HG03045 (cell line): ENCODE measurements around the gene SLC38A2.

Experiments
- ATAC-seq: cut with Tn5 transposase; IDR thresholded peaks from one replicate; pipeline ENCODE4 v1.9.1; 2021; ENCODE audit warnings: mild to moderate bottlenecking, moderate library complexity; ENCODE audit not compliant: unreplicated experiment

Gene SLC38A2

DNA sequence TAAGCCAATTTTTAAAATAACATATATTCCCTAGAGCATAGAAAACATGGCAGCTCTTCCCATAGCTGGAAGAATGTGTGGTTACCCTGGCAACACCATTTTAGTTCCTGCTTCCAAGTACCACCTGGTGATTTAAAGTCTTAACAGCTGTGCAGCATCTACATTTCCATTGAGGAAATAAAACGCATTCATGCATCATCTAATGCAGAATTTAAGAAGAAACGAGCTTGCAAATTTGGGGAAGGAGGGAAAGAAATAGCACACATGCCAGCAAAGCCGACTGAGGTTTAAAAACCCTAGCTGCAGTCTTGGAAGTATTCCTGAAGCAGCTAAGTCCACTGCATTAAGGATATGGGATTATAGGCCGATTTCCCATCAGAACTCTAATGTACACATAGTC lies 22.8 kb upstream of the SLC38A2 start:
- ATAC-seq = no peak

DNA sequence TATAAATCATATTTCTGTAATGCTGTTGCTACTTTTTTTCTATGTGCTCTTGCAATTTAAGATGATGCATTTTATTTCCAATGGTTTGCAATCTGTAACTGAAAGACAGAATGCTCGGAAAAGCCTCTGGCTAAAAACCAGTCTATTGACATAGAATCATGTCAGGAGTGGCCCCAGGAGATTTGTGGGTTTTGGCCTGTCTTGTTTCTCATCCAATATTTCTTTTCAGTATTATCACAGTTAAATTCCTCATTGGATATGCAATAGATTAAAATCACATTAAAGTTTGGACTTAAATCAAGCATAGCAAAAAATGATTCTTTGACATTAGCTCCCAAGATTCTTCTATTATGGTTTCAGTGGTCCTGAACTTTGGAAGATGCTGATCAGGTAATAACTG lies 19.1 kb upstream of the SLC38A2 start:
- ATAC-seq = no peak

DNA sequence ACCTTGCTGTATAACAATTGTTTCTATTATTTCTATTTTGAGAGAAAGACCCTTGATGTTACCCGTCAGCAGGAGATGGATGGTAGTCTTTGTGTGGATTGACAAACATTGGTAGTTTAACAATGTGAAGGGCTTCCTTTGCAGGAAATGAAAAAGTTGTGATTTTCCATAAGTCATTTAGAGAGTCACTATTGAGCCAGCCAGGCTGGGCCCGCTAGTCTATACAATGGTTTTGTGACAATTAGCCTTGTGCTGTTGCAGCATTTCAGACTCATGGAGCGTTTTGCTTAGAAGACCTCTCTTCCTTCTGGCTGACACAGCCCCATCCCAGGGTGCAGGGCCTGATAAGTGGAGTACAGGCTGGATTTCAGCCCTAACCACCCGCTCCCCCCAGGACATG lies 18.3 kb upstream of the SLC38A2 start:
- no peak for ATAC-seq

DNA sequence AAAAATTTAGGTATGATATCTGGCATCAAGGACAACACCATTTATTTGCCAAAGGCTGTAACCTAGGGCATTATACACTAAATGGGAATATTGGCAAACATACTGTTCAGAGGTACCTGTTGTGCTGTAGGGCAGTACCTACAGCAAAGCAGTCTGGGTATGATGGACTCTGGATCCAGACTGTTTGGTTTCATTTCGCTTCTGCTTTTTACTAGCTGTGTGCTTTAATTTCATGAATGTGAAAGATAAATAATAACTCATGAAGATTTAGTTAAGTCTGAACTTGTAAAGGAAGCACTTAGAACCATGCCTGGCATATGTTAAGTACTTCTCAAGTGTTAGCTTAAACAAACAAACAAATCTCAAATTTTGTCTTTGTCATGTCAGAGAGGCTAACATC lies 17.7 kb upstream of the SLC38A2 start:
- no peak for ATAC-seq

DNA sequence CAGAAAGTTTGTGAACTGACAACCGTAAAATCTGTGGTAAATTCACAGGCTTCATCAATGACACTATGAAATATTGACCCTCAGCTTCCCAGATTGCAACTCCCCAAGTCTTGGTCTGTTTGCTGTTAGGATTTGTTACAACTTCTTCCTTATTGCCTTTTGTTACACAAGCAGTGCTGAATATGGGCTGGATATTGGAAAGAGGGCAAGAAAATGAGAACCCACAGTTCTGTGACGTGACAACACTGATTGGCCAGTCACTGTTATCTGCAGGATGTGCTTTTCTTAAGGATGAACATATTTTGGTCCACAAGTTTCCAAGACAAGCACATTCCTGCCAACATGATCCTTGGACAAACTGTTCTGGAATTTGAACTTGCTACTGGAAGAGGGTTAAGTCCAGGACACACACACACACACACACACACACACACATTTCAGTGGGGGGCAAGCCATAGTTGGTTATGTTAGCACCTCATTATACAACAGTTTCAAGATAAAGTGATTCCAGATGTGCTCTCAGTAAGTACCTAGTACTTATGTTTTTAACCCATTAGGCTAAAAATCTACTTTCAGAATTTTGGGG lies 16.6 kb upstream of the SLC38A2 start:
- no peak for ATAC-seq

DNA sequence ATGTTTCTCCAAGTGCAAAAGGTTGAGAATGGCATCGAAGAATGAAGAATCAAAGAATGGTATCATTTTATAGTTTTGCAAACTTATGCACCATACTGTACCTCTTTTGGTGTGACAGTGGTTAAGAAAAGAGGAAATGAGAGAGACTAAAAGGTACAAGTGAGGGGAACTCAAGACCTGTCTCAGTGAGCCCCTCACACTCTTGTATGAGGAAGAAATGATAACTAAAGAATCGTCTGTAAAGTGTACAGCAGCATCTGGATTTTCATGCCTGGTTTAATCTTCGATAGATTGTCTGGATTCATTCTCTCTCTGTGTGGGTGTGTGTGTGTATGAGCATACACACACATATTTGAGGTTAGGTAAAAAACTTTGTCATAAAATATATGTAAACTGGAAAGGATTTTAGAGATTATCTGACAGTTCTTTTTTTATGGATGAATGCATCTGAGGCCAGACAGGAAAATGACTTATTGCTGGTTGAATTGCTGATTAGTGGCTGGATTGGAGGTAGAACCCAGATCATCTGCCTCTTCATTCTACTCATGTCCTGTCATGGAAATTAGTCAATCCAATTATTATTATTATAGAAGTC lies 16.0 kb upstream of the SLC38A2 start:
- ATAC-seq = peak; percentile 53

DNA sequence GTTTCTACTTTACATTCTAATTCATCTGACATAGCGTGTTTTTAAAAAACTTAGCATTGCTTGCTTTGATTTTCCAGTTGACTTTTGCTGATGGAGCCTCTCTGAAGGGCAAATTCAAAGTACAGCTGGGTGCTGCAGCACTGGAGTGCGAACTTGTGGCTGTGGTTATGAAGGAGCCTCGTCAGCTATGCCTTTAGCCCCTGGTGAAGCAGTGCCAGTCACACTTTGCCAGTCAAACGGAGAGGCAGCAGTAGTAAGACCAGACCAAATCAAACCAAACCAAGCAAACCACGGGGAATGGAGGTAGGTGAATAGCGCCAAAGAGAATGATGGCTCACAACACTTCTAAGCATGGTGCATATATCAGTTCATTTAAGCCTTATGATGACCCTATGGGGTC lies 15.1 kb upstream of the SLC38A2 start:
- no peak for ATAC-seq

DNA sequence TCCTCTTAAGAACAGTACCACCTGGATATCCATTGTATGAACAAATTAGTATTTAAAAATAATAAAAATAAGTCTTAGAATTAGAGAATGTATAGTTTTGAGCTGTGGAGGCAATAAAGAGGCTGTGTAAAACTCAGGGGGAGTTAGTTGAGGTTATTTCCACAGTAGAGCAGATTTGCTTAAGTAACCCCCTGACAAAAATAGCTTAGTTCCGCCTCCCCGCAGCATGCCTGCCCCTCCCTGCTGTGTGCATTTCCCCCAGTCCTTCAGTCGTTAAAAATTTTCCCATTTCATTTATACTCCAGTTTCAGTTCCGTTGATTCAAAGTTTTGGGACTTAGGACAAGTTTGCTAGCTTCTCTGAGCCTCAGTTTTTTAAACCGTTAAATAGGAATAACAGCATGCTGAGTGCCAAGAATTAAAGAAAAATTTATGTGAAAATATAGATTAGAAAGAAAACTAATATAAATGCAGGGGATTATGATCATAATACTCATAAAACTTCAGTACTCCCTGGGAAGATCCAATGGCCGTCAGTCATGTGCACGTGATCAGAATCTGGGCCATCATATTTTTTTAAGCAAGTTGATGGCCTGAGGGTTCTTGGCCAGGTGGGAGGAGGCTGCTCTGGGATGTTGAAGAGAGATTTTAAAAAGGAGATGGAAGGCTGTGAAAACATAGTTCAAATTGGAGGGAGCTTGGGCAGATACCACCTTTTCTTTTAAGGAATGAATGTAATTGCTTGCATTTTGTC lies 14.5 kb upstream of the SLC38A2 start:
- ATAC-seq = peak; percentile 16

DNA sequence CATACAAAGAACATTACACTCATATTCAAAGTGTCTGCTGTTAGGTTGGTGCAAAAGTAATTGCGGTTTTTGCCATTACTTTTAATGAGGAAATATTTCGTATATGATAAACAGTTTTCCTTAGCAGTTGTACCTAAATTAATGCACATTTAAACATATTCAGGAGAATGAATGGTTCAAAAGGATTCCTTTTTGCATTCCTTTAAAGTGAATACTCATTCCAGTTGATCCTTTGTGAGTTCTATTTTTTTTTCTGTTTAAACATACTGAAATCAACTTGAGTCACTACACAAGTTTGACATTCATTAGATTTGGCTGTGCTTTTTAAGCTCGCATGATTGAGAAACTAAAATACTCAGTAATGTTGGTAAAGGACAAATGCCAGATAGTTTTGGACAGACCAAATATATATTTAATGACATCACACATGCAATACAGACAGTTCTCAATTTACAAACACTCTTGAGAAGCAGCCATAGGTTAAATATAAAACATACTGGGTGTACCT lies 13.8 kb upstream of the SLC38A2 start:
- ATAC-seq = no peak

DNA sequence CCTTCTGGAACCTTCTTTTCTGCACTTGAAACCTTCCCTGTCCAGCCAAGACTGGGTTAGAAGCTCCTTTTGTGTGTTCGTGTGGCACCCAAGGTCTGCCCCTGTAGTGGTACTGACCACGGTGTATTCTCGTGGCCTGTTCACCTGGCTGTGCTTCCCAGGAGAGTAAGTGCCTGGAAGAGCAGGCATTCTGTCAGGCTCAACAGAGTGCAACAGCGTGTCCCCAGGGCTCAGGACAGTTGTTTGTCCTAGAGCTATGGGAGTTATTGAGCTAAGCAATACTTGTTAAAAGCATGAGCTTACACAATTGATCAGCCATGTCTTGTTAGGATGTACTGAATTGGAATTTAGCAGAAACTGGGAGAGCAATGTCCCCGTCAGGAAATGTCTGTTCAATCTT lies 12.9 kb upstream of the SLC38A2 start:
- no peak for ATAC-seq

DNA sequence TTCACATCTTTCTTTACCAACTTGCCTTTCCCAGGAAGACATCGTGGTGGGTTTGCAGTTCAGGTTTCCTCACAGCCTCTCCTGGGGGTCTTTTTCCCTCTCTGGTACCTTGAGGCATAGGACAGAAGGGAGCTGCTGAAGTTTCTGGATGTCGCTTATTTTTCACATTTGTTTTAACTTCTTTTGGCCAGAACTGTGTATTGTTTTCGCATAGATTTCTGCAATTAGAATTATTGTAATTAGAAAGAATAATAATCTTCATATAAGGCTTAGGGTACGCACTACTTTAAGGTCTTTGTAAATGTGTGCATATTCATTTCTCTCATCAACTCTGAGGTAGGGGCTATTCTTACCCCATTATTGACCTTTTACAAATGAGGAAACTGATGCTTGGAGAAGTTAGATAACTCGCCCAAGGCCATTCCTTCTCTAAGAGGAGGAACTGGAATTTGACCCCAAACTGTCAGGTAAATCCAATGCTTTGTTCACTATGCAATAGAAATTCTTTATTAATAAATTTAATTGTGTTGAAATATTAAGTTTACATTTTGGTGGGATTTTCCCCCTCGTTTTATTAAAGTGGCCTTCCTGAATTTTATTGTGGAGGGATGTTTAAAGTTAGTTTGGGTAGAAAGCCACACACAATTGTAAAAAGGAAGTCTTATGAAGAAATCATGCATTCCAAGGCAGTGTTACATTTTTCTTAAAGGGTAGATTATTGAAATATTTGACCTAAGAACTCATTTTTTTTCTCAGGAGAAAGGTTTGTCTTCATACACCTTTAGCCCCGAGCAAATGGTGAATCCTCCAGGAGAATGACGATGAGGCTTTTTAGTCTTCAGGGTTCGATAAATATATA lies 12.1 kb upstream of the SLC38A2 start:
- no peak for ATAC-seq

DNA sequence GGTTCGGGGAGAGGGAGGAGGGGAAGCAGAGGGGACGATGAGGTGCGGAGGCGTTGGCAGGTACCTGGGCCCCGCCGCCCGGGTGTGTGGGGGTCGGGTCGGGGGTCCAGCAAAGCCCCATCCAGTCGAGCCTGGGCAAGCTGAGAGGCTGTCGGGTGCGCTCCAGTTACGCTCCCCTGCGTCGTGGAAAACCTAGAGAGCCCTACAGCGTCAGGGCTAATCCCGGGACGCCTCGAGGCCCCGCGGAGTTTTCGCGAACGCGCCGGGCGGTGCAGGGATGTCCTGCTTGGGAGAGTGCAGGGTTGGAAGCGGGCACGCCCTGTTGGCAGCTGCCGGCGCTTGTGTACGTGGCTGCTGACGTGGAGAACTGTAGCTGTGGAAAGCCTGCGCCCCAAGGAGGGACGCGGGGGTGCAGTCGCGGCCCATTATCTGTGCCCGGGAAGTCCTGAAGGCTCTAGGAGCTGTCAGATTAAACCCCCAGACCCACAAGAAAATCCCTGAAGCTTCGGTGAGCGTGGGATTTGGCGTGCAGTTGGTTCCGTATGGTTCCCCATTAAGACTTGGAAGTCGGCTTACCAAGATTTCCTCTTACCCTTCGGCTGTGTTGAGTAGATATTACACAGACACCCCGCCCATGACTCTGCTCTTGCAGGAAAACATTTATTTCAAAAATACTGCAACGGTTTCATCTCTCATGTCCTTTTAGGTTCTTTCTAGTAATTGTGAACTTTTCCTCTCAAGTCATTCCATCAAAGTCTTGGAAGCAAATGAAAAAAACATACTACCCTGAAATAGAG lies 11.3 kb upstream of the SLC38A2 start:
- peak; percentile 45 for ATAC-seq

DNA sequence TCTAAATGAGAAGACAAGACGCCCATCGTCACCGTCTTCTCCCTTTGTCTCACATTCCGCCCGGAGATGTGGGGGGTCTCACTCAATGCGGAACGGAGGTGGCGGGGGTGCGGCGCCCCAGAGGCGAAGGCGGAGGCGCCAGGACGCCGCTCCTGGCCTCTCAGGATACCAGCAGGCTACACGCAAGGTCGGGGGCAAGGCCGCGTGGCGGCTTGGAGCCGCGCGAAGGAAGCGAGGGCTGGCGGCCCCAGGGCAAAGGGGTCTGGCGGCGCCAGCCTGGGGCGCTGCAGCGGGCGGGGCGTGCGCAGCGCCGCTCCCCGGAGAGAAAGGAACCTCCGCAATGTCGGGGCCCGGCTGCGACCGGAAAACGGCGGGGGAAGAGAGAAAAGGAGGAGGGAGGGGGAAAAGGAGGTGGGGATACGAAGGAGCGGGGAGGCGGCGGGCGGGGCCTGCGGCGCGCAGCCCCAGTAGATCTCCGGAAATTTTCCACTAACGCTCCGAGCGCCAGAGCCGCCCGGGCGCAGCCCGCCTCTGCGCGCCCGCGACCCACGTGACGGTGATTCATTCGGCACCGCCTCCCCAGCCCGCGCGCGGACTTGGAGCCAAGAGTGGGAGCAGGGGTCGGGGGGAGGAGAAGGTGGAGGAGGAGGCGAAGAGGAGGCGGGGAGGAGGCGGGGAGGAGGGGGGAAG lies 10.5 kb upstream of the SLC38A2 start:
- peak; percentile 76 for ATAC-seq

DNA sequence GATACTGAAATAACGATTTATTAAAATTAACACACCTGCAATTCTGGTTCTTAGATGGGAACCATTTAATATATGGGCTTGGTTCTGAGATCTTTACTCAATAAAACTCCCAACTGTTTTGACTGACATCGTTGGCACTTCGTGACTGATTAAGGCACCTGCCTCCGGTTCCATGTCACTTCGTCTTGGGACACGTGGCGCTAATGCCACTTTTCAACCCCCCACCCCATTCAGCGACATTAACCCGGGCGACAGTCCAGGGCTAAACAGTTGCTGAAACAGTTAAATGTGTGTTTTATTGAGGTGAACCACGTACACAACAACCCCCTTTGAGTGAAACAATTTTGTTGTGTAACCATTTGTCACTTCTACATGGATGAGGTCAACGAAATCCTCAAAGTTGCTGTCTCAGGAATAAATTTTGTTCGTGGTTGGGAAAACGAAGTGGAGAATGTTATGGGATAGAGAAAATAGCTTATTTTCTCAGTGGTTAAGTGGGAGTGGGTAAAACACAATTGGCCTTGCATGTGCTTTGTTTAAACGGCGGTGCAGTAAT lies 9.9 kb upstream of the SLC38A2 start:
- ATAC-seq = no peak

DNA sequence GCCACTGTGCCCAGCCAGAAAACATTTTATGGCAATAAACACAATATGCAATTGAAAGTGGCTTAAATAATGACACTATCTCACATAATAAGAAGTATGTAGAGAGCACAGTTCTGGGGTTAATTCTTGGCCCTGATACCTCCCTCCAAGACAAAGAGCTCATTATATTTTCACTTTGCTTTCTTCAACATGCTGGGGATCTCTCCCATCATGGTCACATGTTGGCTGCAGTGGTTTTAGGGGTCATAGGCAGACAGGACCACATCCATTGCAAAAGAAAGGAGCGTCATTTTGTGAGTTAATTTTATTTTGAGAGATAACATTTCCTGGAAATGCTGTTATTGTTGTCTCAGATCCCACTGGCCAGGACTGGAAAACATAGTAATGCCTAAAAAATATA lies 8.3 kb upstream of the SLC38A2 start:
- ATAC-seq = no peak

DNA sequence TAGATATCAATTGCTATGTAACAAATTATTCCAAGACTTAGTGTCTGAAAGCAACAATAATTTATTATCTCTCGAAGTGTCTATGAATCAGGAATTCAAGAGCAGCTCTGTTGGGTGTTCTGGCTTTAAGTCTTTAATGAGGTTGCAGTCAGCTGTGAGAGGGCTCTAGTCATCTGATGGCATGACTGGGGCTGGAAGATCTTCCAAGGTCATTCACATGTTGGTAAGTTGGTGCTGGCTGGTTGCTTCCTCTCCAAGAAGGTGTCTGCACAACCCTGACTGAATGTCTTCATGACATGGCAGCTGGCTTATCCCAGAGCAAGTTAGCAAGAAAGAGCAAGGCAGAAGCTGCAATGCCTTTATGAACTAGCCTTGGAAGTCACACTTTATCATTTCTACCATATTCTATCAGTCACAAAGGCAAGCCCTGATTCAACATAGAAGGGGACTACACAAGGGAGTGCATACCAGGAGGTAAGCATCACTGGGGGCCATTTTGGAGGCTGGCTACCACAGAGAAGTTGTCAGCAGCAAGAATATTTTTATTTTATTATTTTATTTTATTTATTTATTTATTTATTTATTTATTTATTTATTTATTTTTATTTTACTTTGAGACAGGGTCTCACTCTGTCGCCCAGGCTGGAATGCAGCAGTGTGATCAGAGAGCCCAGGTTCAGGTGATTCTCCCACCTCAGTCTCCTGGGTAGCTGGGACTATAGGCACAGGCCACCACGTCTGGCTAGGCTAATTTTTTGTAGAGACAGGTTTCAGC lies 7.6 kb upstream of the SLC38A2 start:
- ATAC-seq = no peak

DNA sequence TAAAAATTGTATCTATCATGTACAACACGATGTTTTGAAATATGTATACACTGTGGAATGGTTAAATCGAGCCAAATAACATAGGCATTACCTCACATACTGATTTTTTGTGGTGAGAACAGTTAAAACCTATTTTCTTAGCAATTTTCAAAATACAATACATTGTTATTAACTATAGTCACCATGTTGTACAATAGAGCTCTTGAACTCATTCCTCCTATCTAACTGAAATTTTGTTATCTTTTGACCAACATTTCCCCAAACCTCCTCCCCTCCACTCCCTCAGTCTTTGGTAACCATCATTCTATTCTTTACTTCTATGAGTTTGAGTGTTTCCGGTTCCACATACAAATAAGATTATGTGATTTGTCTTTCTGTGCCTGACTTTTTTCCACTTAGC lies 6.8 kb upstream of the SLC38A2 start:
- ATAC-seq = no peak

DNA sequence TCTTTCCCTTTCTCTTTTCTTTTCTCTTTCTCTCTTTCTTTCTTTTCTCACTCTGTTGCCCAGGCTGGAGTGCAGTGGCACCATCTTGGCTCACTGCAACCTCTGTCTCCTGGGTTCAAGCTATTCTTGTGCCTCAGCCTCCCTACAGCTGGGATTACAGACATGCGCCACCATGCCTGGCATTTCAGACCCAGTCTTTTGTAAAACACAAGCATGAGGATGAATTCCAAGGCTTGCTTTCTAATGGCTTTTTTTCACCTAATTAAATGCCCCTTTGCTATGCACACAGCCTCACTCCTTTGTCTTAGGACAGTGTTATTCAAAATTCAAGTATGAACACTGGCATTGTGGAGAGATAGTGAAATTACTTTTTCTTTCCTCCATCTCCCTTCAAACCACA lies 6.0 kb upstream of the SLC38A2 start:
- no peak for ATAC-seq

DNA sequence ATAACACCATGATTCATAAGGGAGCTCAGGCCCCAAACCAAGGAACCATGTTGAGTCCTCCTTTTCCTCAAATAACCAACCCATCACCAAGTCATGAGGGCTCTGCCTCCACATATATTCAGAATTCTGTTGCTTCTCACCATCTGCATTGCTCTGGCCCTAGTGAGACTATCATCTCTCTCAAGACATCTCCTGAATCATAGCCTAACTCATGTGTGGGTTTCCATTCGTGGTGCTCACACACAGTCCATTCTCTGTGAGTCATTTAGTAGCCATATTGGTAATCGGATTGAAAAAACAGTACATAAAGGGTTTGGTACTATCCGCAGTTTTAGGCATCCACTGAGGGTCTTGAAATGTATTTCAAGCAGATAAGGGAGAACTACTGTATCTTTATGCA lies 5.1 kb upstream of the SLC38A2 start:
- ATAC-seq = no peak
